ENCODE data around the gene PDZRN4.
"Not testable (repeated sequence)": the region's sequence is repeated elsewhere in the genome, so short reads cannot be mapped to it uniquely, and the experiment has no call there.

Gene PDZRN4

GRCh38 chr12:41190338-41190737 is 2.2 kb downstream of the PDZRN4 start:
- POLR2A ChIA-PET: no interaction called here
- TF ChIP-seq BHLHE40 (IDR thresholded peaks at IDR 0.05; ENCODE audit: borderline replicate concordance) (no peak), L3MBTL2 (conservative IDR thresholded peaks at IDR 0.05) (no peak), CTBP1 (IDR thresholded peaks at IDR 0.05; ENCODE audit: borderline replicate concordance) (no peak), FOXM1 (IDR thresholded peaks at IDR 0.05; ENCODE audit: borderline replicate concordance) (no peak), TARDBP (IDR thresholded peaks at IDR 0.05) (no peak), PKNOX1 (IDR thresholded peaks at IDR 0.05) (no peak), HDGF (IDR thresholded peaks at IDR 0.05; ENCODE audit: borderline replicate concordance) (no peak), FOXK2 (IDR thresholded peaks at IDR 0.05) (no peak), NFRKB (IDR thresholded peaks at IDR 0.05) (no peak)
- CTCF ChIA-PET: interaction anchor here (0.7 to 1.2 kb wide), 4 partner anchors 18 to 834 kb away, joined by 3 to 5 read pairs (median 3); no protein-coding TSS in a partner anchor
- peak; percentile 51 for DNase-seq (ENCODE audit: extremely low spot score)

- CTCF ChIA-PET: interaction anchor here (1.1 kb wide), 1 partner anchor 832 kb away, joined by 3 read pairs; no protein-coding TSS in a partner anchor
- POLR2A ChIA-PET; DNase-seq (ENCODE audit: extremely low spot score): not testable (repeated sequence)
Observed at GRCh38 chr12:41191549-41191948, 3.4 kb downstream of the PDZRN4 start.

GRCh38 chr12:41193311-41193710 is 5.2 kb downstream of the PDZRN4 start:
- CTCF ChIA-PET: interaction anchor here (0.7 kb wide), 1 partner anchor 97 kb away, joined by 3 read pairs; no protein-coding TSS in a partner anchor
- POLR2A ChIA-PET: no interaction called here
- TF ChIP-seq FOXK2 (IDR thresholded peaks at IDR 0.05) (no peak), BHLHE40 (IDR thresholded peaks at IDR 0.05; ENCODE audit: borderline replicate concordance) (no peak), L3MBTL2 (conservative IDR thresholded peaks at IDR 0.05) (no peak), SP1 (IDR thresholded peaks at IDR 0.05) (no peak)
- no peak for DNase-seq (ENCODE audit: extremely low spot score)

GRCh38 chr12:41202051-41202450 is 13.9 kb downstream of the PDZRN4 start:
- no peak for DNase-seq (ENCODE audit: extremely low spot score)
- no peak for TF ChIP-seq CTBP1 (IDR thresholded peaks at IDR 0.05; ENCODE audit: borderline replicate concordance)
- no peak for TF ChIP-seq LEF1 (IDR thresholded peaks at IDR 0.05; ENCODE audit: borderline replicate concordance)
- TF ChIP-seq BHLHE40 (IDR thresholded peaks at IDR 0.05; ENCODE audit: borderline replicate concordance): no peak
- CTCF ChIA-PET: interaction anchor here (0.6 kb wide), 1 partner anchor 12 kb away, joined by 5 read pairs; no protein-coding TSS in a partner anchor
- POLR2A ChIA-PET: no interaction called here

- ChIA-PET POLR2A (no interaction called here), CTCF (interaction anchor here (0.6 kb wide), 1 partner anchor 27 kb away, joined by 3 read pairs; no protein-coding TSS in a partner anchor)
- no peak for DNase-seq (ENCODE audit: extremely low spot score)
- no peak for TF ChIP-seq L3MBTL2 (conservative IDR thresholded peaks at IDR 0.05)
- TF ChIP-seq LEF1 (IDR thresholded peaks at IDR 0.05; ENCODE audit: borderline replicate concordance): no peak
- TF ChIP-seq NFRKB (IDR thresholded peaks at IDR 0.05): no peak
- no peak for TF ChIP-seq SP1 (IDR thresholded peaks at IDR 0.05)
- no peak for TF ChIP-seq ZNF384 (IDR thresholded peaks at IDR 0.05)
- TF ChIP-seq FOXA1 (IDR thresholded peaks at IDR 0.05): no peak
- TF ChIP-seq PKNOX1 (IDR thresholded peaks at IDR 0.05): no peak
- no peak for TF ChIP-seq FOXM1 (IDR thresholded peaks at IDR 0.05; ENCODE audit: borderline replicate concordance)
- TF ChIP-seq TARDBP (IDR thresholded peaks at IDR 0.05): no peak
- TF ChIP-seq ELF4 (IDR thresholded peaks at IDR 0.05): no peak
- no peak for TF ChIP-seq BHLHE40 (IDR thresholded peaks at IDR 0.05; ENCODE audit: borderline replicate concordance)
- TF ChIP-seq SUZ12 (IDR thresholded peaks at IDR 0.05): no peak
- TF ChIP-seq ARNT (IDR thresholded peaks at IDR 0.05): no peak
- no peak for TF ChIP-seq FOXK2 (IDR thresholded peaks at IDR 0.05)
- TF ChIP-seq HDGF (IDR thresholded peaks at IDR 0.05; ENCODE audit: borderline replicate concordance): no peak
- no peak for TF ChIP-seq CTBP1 (IDR thresholded peaks at IDR 0.05; ENCODE audit: borderline replicate concordance)
Observed at GRCh38 chr12:41205070-41205709, 17.1 kb downstream of the PDZRN4 start.

GRCh38 chr12:41206298-41206697 is 18.2 kb downstream of the PDZRN4 start:
- ChIA-PET CTCF (no interaction called here), POLR2A (no interaction called here)

GRCh38 chr12:41211448-41211847 is 23.3 kb downstream of the PDZRN4 start:
- DNase-seq (ENCODE audit: extremely low spot score): no peak
- ChIA-PET POLR2A (no interaction called here), CTCF (no interaction called here)
- TF ChIP-seq FOXM1 (IDR thresholded peaks at IDR 0.05; ENCODE audit: borderline replicate concordance) (no peak), HDGF (IDR thresholded peaks at IDR 0.05; ENCODE audit: borderline replicate concordance) (no peak), FOXK2 (IDR thresholded peaks at IDR 0.05) (no peak), ARNT (IDR thresholded peaks at IDR 0.05) (no peak), NFRKB (IDR thresholded peaks at IDR 0.05) (no peak), LEF1 (IDR thresholded peaks at IDR 0.05; ENCODE audit: borderline replicate concordance) (no peak), BHLHE40 (IDR thresholded peaks at IDR 0.05; ENCODE audit: borderline replicate concordance) (no peak), TARDBP (IDR thresholded peaks at IDR 0.05) (no peak), ZNF384 (IDR thresholded peaks at IDR 0.05) (no peak), CTBP1 (IDR thresholded peaks at IDR 0.05; ENCODE audit: borderline replicate concordance) (no peak), SP1 (IDR thresholded peaks at IDR 0.05) (no peak), PKNOX1 (IDR thresholded peaks at IDR 0.05) (no peak), L3MBTL2 (conservative IDR thresholded peaks at IDR 0.05) (no peak), ELF4 (IDR thresholded peaks at IDR 0.05) (no peak), SUZ12 (IDR thresholded peaks at IDR 0.05) (no peak), FOXA1 (IDR thresholded peaks at IDR 0.05) (no peak)

More at GRCh38 chr12:41206298-41206697, 18.2 kb downstream of the PDZRN4 start:
- DNase-seq (ENCODE audit: extremely low spot score): no peak
- TF ChIP-seq LEF1 (IDR thresholded peaks at IDR 0.05; ENCODE audit: borderline replicate concordance): no peak
- no peak for TF ChIP-seq BHLHE40 (IDR thresholded peaks at IDR 0.05; ENCODE audit: borderline replicate concordance)
- TF ChIP-seq L3MBTL2 (conservative IDR thresholded peaks at IDR 0.05): no peak
- TF ChIP-seq CTBP1 (IDR thresholded peaks at IDR 0.05; ENCODE audit: borderline replicate concordance): no peak
- no peak for TF ChIP-seq ELF4 (IDR thresholded peaks at IDR 0.05)

All from HEK293T (cell line).